ENCODE measurements around the gene TWSG1. TPM values are rescaled to one million over a fixed set of nuclear protein-coding genes. Genes with fewer than 3 reads are reported as not detected.

TWSG1 gene
- total RNA-seq, 4 donors from 2014 or later = 112 to 173 (median 118) TPM

- WGBS, 2 donors (ENCODE audit: low coverage in 1 of 2) = 94 to 97% methylated on average over 6 of the region's 6 CpGs
- TF ChIP-seq, protein P1, sequence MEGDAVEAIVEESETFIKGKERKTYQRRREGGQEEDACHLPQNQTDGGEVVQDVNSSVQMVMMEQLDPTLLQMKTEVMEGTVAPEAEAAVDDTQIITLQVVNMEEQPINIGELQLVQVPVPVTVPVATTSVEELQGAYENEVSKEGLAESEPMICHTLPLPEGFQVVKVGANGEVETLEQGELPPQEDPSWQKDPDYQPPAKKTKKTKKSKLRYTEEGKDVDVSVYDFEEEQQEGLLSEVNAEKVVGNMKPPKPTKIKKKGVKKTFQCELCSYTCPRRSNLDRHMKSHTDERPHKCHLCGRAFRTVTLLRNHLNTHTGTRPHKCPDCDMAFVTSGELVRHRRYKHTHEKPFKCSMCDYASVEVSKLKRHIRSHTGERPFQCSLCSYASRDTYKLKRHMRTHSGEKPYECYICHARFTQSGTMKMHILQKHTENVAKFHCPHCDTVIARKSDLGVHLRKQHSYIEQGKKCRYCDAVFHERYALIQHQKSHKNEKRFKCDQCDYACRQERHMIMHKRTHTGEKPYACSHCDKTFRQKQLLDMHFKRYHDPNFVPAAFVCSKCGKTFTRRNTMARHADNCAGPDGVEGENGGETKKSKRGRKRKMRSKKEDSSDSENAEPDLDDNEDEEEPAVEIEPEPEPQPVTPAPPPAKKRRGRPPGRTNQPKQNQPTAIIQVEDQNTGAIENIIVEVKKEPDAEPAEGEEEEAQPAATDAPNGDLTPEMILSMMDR (IDR thresholded peaks at IDR 0.05) = no peak
- TF ChIP-seq EP300 (IDR thresholded peaks at IDR 0.05) = no peak
- TF ChIP-seq POLR2A (IDR thresholded peaks at IDR 0.05) = no peak
- no peak for TF ChIP-seq POLR2AphosphoS5 (IDR thresholded peaks at IDR 0.05)
Observed at GRCh38 chr18:9379118-9379517, 44.5 kb downstream of the TWSG1 start.

DNA sequence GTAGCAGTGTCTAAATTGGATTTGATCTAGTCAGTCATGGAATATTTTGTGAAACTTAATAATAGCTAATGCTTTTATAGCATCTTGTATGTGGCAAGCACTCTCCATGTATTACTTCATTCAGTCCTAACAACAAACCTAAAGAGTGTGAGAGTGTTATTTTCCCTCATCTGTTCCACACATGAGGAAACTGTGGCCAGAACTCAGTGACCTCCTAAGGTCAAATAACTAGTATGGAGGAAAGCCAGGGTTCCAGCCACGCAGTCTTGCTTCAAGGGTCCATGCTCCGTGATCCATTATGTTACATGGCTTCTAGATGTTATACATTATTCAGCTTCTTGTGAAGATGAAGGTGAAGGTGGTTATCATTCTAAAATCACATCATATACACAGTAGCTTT, 45.5 kb downstream of the TWSG1 start:
- H3K4me1 ChIP-seq = peaks cover 0 to 16% (median 0%) of the 10 kb centered on the region in 3 donors
- H3K27me3 ChIP-seq = no peaks in the 10 kb centered on the region
- peaks cover 0 to 15% of the 10 kb centered on the region in 2 donors for H3K36me3 ChIP-seq
- TF ChIP-seq POLR2AphosphoS5 (IDR thresholded peaks at IDR 0.05) = peak; percentile 23
- TF ChIP-seq EP300 (IDR thresholded peaks at IDR 0.05) = no peak
- WGBS, 2 donors (ENCODE audit: low coverage in 1 of 2) = 13 to 39% methylated on average over 2 of the region's 2 CpGs
- H3K9me3 ChIP-seq = peaks cover 0 to 6% (median 0%) of the 10 kb centered on the region in 3 donors
- H3K4me3 ChIP-seq = no peak overlapping the region
- no peak for ATAC-seq
- H3K27ac ChIP-seq = peak overlapping the region; percentile 16 to 53 (median 20)

More at GRCh38 chr18:9379118-9379517, 44.5 kb downstream of the TWSG1 start:
- Histone ChIP-seq H3K4me3 (no peak overlapping the region), H3K36me3 (peaks cover 0 to 21% of the 10 kb centered on the region in 2 donors), H3K4me1 (peaks cover 0 to 16% (median 0%) of the 10 kb centered on the region in 3 donors), H3K27me3 (no peaks in the 10 kb centered on the region), H3K27ac (no peak overlapping the region), H3K9me3 (peaks cover 0 to 6% (median 0%) of the 10 kb centered on the region in 3 donors)
- no peak for ATAC-seq

GRCh38 chr18:9380621-9381395, 46.2 kb downstream of the TWSG1 start:
- Histone ChIP-seq H3K27ac (peak overlapping the region in 3 of 4 donors; percentile 17 to 53 (median 30)), H3K4me3 (no peak overlapping the region), H3K9me3 (peaks cover 0 to 3% (median 0%) of the 10 kb centered on the region in 3 donors), H3K27me3 (no peaks in the 10 kb centered on the region), H3K4me1 (peaks cover 0 to 16% (median 0%) of the 10 kb centered on the region in 3 donors), H3K36me3 (peaks cover 0 to 8% of the 10 kb centered on the region in 2 donors)
- TF ChIP-seq POLR2A (IDR thresholded peaks at IDR 0.05) = no peak
- peak; percentile 59 for TF ChIP-seq POLR2AphosphoS5 (IDR thresholded peaks at IDR 0.05)
- TF ChIP-seq EP300 (IDR thresholded peaks at IDR 0.05) = no peak
- TF ChIP-seq, protein P1 (IDR thresholded peaks at IDR 0.05) = no peak
- 21 to 33% methylated on average over 4 of the region's 4 CpGs for WGBS, 2 donors (ENCODE audit: low coverage in 1 of 2)
- no peak for ATAC-seq

- WGBS, 2 donors (ENCODE audit: low coverage in 1 of 2) = 7 to 60% methylated on average over 1 of the region's 1 CpG
Observed at GRCh38 chr18:9386879-9387278, 52.3 kb downstream of the TWSG1 start.

DNA sequence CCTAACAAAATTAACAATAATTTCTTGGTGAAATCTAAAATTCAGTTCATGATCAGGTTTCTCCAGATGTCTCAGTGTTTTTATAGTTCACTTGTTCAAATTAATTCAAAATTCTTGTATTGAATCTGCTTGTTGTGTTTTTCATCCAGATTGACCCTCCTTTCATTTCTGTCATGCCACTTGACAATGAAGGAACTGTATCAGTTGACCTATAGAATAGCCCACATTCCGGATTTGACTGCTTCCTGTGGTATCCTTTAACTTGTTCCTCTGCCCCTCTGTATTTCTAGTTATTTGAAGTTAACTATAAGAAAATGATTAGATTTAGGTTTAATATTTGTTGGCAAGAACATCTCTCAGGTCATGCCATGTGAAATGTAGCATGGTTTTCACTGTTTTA, 53.3 kb downstream of the TWSG1 start:
- TF ChIP-seq POLR2A (IDR thresholded peaks at IDR 0.05) (no peak), POLR2AphosphoS5 (IDR thresholded peaks at IDR 0.05) (no peak), EP300 (IDR thresholded peaks at IDR 0.05) (no peak)
- TF ChIP-seq, protein P1 (IDR thresholded peaks at IDR 0.05) = no peak
- Histone ChIP-seq H3K9me3 (peaks cover 0 to 11% (median 0%) of the 10 kb centered on the region in 3 donors), H3K36me3 (peaks cover 0 to 30% of the 10 kb centered on the region in 2 donors), H3K4me3 (no peak overlapping the region), H3K27ac (no peak overlapping the region), H3K27me3 (no peaks in the 10 kb centered on the region), H3K4me1 (no peaks in the 10 kb centered on the region)
- 57 to 80% methylated on average over 1 of the region's 1 CpG for WGBS, 2 donors (ENCODE audit: low coverage in 1 of 2)
- no peak for ATAC-seq

More at GRCh38 chr18:9386879-9387278, 52.3 kb downstream of the TWSG1 start:
- ATAC-seq = no peak
- Histone ChIP-seq H3K9me3 (peaks cover 0 to 11% (median 0%) of the 10 kb centered on the region in 3 donors), H3K36me3 (peaks cover 0 to 26% of the 10 kb centered on the region in 2 donors), H3K27ac (no peak overlapping the region), H3K27me3 (no peaks in the 10 kb centered on the region), H3K4me1 (no peaks in the 10 kb centered on the region), H3K4me3 (no peak overlapping the region)
- TF ChIP-seq POLR2A (IDR thresholded peaks at IDR 0.05) (no peak), POLR2AphosphoS5 (IDR thresholded peaks at IDR 0.05) (no peak), EP300 (IDR thresholded peaks at IDR 0.05) (no peak)
- TF ChIP-seq, protein P1 (IDR thresholded peaks at IDR 0.05) = no peak

Data from gastroesophageal sphincter (tissue), 4 donors.